Cardiac muscle cell (in vitro differentiated cells and primary cell): Measurements from ENCODE around the gene GRSF1. TPM values are rescaled to one million over a fixed set of nuclear protein-coding genes. Genes with fewer than 3 reads are reported as not detected.

Experiments
- DNase-seq, 2 donors: peaks; one replicate each; pipeline versions ENCODE4 v3.0.0 to v3.0.0-alpha.2; 2010 to 2017; ENCODE audit warnings: low read depth in 1 of 2, low spot score in 1 of 2
- H3K27ac ChIP-seq: fragments of 200-600 bp; sonication (generic); 2 replicates; pipeline ENCODE4 v1.5.1; 2016
- H3K27me3 ChIP-seq: fragments of 200-600 bp; sonication (generic); 2 replicates; pipeline ENCODE4 v1.6.0; 2016; ENCODE audit warnings: control low read depth
- H3K36me3 ChIP-seq: fragments of 200-600 bp; sonication (generic); 2 replicates; pipeline ENCODE4 v1.5.1; 2016; ENCODE audit warnings: control low read depth
- H3K4me1 ChIP-seq: fragments of 200-600 bp; sonication (generic); 2 replicates; pipeline ENCODE4 v1.8.1; 2017; ENCODE audit warnings: low read depth, mild to moderate bottlenecking, mixed run types
- H3K4me3 ChIP-seq: fragments of 200-600 bp; sonication (generic); 2 replicates; pipeline ENCODE4 v1.5.1; 2016; ENCODE audit warnings: mild to moderate bottlenecking
- H3K9me3 ChIP-seq: fragments of 200-600 bp; sonication (generic); 2 replicates; pipeline ENCODE4 v1.5.1; 2017; ENCODE audit warnings: low read depth, mild to moderate bottlenecking, control low read depth
- CTCF ChIP-seq: IDR thresholded peaks from 2 replicates; pipeline ENCODE4 v1.5.1; 2012; ENCODE audit warnings: low read depth, mild to moderate bottlenecking, low read length
- polyA plus RNA-seq: library from polyadenylated mRNA; unstranded; fragments of >200 nt; fragmentation: Nextera tagmentation; extraction: Ambion mirVana; gene quantifications from 2 replicates; pipeline ENCODE4 v1.2.1, GENCODE V29; 2016
- total RNA-seq: library from RNA; depleted of rRNA; stranded (reverse); fragments of >200 nt; gene quantifications from 2 replicates; pipeline ENCODE4 v1.2.3, GENCODE V29; 2016

GRSF1 gene
- total and polyA plus RNA-seq, 2 experiments from 2014 or later: 90.3 to 153 TPM

GRCh38 chr4:70793626-70794025 lies 46.1 kb downstream of the GRSF1 start:
- Histone ChIP-seq H3K4me3 (no peak overlapping the region), H3K4me1 (no peaks in the 10 kb centered on the region), H3K36me3 (peaks cover 27% of the 10 kb centered on the region), H3K27me3 (no peaks in the 10 kb centered on the region), H3K27ac (no peak overlapping the region), H3K9me3 (no peaks in the 10 kb centered on the region)
- no peak for DNase-seq
- TF ChIP-seq CTCF: no peak

- Histone ChIP-seq H3K27ac (no peak overlapping the region), H3K9me3 (no peaks in the 10 kb centered on the region), H3K36me3 (peaks cover 43% of the 10 kb centered on the region), H3K27me3 (no peaks in the 10 kb centered on the region), H3K4me1 (no peaks in the 10 kb centered on the region), H3K4me3 (no peak overlapping the region)
- no peak for DNase-seq
- TF ChIP-seq CTCF: no peak
Observed at GRCh38 chr4:70788733-70789132, 51.0 kb downstream of the GRSF1 start.

GRCh38 chr4:70787496-70787895 lies 52.2 kb downstream of the GRSF1 start:
- Histone ChIP-seq H3K27me3 (no peaks in the 10 kb centered on the region), H3K4me1 (no peaks in the 10 kb centered on the region), H3K36me3 (peaks cover 46% of the 10 kb centered on the region), H3K9me3 (no peaks in the 10 kb centered on the region), H3K27ac (no peak overlapping the region), H3K4me3 (no peak overlapping the region)
- no peak for DNase-seq
- no peak for TF ChIP-seq CTCF

GRCh38 chr4:70783096-70783495 lies 56.6 kb downstream of the GRSF1 start:
- no peaks in the 10 kb centered on the region for H3K9me3 ChIP-seq
- no peak for DNase-seq
- peaks cover 26% of the 10 kb centered on the region for H3K36me3 ChIP-seq
- no peak for TF ChIP-seq CTCF
- H3K27me3 ChIP-seq: no peaks in the 10 kb centered on the region
- H3K4me3 ChIP-seq: no peak overlapping the region
- H3K27ac ChIP-seq: no peak overlapping the region
- H3K4me1 ChIP-seq: peaks cover 2% of the 10 kb centered on the region

GRCh38 chr4:70778888-70779422 lies 60.7 kb downstream of the GRSF1 start:
- Histone ChIP-seq H3K27ac (peak overlapping the region; percentile 69), H3K27me3 (no peaks in the 10 kb centered on the region), H3K36me3 (peaks cover 9% of the 10 kb centered on the region), H3K9me3 (no peaks in the 10 kb centered on the region), H3K4me3 (no peak overlapping the region), H3K4me1 (peaks cover 2% of the 10 kb centered on the region)
- TF ChIP-seq CTCF: no peak
- peak; percentile 27 to 46 for DNase-seq
